H1 (cell line): ENCODE data around the gene TBR1.

ENCODE experiments used
- GABPA ChIP-seq: IDR thresholded peaks from 2 replicates; pipeline ENCODE4 v1.6.1; 2011; ENCODE audit warnings: mild to moderate bottlenecking, low read length, moderate library complexity, borderline replicate concordance; ENCODE audit not compliant: insufficient read depth
- NRF1 ChIP-seq: IDR thresholded peaks from 2 replicates; pipeline ENCODE4 v1.6.1; 2011; ENCODE audit warnings: mild to moderate bottlenecking, low read depth, low read length, improper control_type of control experiment
- POLR2A ChIP-seq, 2 experiments: IDR thresholded peaks; 1 replicate in 1 of 2; 2 replicates in 1 of 2; pipeline ENCODE4 v1.6.1; 2011; ENCODE audit warnings: low read depth in 2 of 2, low read length in 2 of 2, mild to moderate bottlenecking in 2 of 2; ENCODE audit errors: control extremely low read depth in 1 of 2
- POLR2AphosphoS5 ChIP-seq: IDR thresholded peaks from 2 replicates; pipeline ENCODE4 v1.6.1; 2011; ENCODE audit warnings: low read depth, low read length
- TAF1 ChIP-seq: IDR thresholded peaks from 2 replicates; pipeline ENCODE4 v1.6.1; 2011; ENCODE audit warnings: mild to moderate bottlenecking, low read depth, low read length
- TF ChIP-seq, protein P1 (sequence below): IDR thresholded peaks from 2 replicates; pipeline ENCODE4 v1.6.1; 2011; ENCODE audit warnings: low read depth, mild to moderate bottlenecking, low read length; ENCODE audit not compliant: insufficient read depth

DNA sequence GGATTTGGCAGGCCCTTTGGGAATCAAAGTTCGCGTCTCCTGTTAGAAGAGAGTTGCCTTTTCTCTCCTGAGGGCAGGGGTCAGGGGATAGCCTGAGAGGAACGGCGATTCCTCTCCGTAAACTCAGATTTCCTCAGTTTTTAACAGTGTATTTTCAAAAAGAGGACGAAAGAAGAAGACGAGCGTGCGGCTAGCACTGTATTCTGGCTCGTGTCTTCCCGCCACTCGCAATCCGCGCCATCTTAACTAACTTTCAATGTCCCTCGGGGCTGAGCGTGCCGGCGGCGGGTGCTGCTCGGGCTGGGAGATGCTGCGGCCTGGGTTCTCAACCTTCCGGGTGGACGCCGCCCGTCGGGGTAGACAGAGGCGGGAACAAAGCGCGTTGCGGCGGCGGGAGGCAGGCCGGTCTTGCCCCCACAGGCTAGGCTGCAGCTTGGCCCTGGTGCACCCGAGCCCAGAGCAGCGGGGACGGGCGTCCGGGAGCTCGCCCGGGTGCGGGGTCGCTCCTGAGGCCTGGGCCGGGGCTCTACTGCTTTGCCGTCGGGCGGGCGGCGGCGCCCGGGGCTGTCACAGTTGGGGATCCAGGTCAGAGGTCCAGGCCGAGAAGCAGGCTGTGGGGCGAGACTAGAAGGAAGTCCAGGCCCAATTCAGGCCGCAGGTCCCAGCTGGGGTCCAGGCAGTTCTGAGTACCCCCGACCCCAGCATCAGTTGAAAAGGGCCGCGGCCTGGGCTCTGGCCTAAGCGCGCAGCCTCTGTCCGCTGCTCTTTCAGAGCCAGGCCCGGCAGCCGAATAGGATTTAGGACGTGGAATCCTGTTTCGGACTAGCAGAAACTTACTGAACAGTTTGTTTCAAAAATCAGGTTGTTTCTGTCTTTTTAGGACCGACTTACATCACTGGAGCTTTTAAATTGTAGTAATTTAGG, 11.8 kb downstream of the TBR1 start:
- TF ChIP-seq TAF1, result no peak
- TF ChIP-seq POLR2AphosphoS5, result no peak
- TF ChIP-seq NRF1, result no peak
- TF ChIP-seq, protein P1, sequence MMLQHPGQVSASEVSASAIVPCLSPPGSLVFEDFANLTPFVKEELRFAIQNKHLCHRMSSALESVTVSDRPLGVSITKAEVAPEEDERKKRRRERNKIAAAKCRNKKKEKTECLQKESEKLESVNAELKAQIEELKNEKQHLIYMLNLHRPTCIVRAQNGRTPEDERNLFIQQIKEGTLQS, result no peak
- no peak for TF ChIP-seq POLR2A (IDR thresholded peaks at IDR 0.05; ENCODE audit: control extremely low read depth in 1 of 2, low read depth in 2 of 2, low read length in 2 of 2)
- no peak for TF ChIP-seq GABPA
